BE2C (cell line): Measurements from ENCODE around the gene NEU2.

Experiments used
- DNase-seq: peaks from one replicate; pipeline ENCODE4 v3.0.0-alpha.2; 2020
- H3K27me3 ChIP-seq: fragments of 250-450 bp; sonication (Bioruptor Pico); 2 replicates; pipeline ENCODE4 v1.5.1; 2020; ENCODE audit warnings: mild to moderate bottlenecking
- H3K36me3 ChIP-seq: fragments of 250-450 bp; sonication (Bioruptor Pico); 2 replicates; pipeline ENCODE4 v1.5.1; 2020; ENCODE audit warnings: mild to moderate bottlenecking
- H3K4me1 ChIP-seq: fragments of 250-450 bp; sonication (Bioruptor Pico); 2 replicates; pipeline ENCODE4 v1.5.1; 2020
- H3K4me3 ChIP-seq: 2 replicates; pipeline ENCODE4 v1.5.1; 2011; ENCODE audit warnings: low read depth, low read length
- H3K9me3 ChIP-seq: fragments of 250-450 bp; sonication (Bioruptor Pico); 2 replicates; pipeline ENCODE4 v1.5.1; 2020
- CTCF ChIP-seq: IDR thresholded peaks from 2 replicates; pipeline ENCODE4 v1.5.1; 2012; ENCODE audit warnings: mild to moderate bottlenecking, low read depth, low read length

Gene NEU2

GRCh38 chr2:232993231-232993821 lies 39.1 kb upstream of the NEU2 start:
- Histone ChIP-seq H3K9me3 (no peaks in the 10 kb centered on the region), H3K4me3 (no peak overlapping the region), H3K36me3 (no peaks in the 10 kb centered on the region), H3K27me3 (no peaks in the 10 kb centered on the region; the same call in 1 of the 2 replicates), H3K4me1 (no peaks in the 10 kb centered on the region)
- DNase-seq: no peak
- no peak for TF ChIP-seq CTCF

GRCh38 chr2:232994446-232994845 lies 38.0 kb upstream of the NEU2 start:
- TF ChIP-seq CTCF: no peak
- Histone ChIP-seq H3K36me3 (no peaks in the 10 kb centered on the region), H3K9me3 (no peaks in the 10 kb centered on the region), H3K4me1 (no peaks in the 10 kb centered on the region), H3K27me3 (no peaks in the 10 kb centered on the region; the same call in 1 of the 2 replicates), H3K4me3 (no peak overlapping the region)
- no peak for DNase-seq

- no peaks in the 10 kb centered on the region for H3K36me3 ChIP-seq
- no peak for TF ChIP-seq CTCF
- no peak overlapping the region for H3K4me3 ChIP-seq
- DNase-seq: no peak
- no peaks in the 10 kb centered on the region for H3K9me3 ChIP-seq
- no peaks in the 10 kb centered on the region for H3K27me3 ChIP-seq
- no peaks in the 10 kb centered on the region for H3K4me1 ChIP-seq
Observed at GRCh38 chr2:232997749-232998665, 34.5 kb upstream of the NEU2 start.

- H3K9me3 ChIP-seq: no peaks in the 10 kb centered on the region
- H3K36me3 ChIP-seq: no peaks in the 10 kb centered on the region
- no peak overlapping the region for H3K4me3 ChIP-seq
- H3K4me1 ChIP-seq: no peaks in the 10 kb centered on the region
- DNase-seq: no peak
- TF ChIP-seq CTCF: no peak
- H3K27me3 ChIP-seq: no peaks in the 10 kb centered on the region; the same call in 1 of the 2 replicates
Observed at GRCh38 chr2:232998666-232998985, 33.8 kb upstream of the NEU2 start.

GRCh38 chr2:232999354-232999753 lies 33.1 kb upstream of the NEU2 start:
- H3K27me3 ChIP-seq: peaks cover 6% of the 10 kb centered on the region
- no peak overlapping the region for H3K4me3 ChIP-seq
- no peaks in the 10 kb centered on the region for H3K9me3 ChIP-seq
- 0 out of 2 replicates have a peak, but pooled peaks have one; percentile 13 for TF ChIP-seq CTCF
- no peaks in the 10 kb centered on the region for H3K4me1 ChIP-seq
- DNase-seq: no peak
- H3K36me3 ChIP-seq: no peaks in the 10 kb centered on the region
